Neural progenitor cell (in vitro differentiated cells): ENCODE results near the gene RASGRF2. TPM values are rescaled to one million over a fixed set of nuclear protein-coding genes. Genes with fewer than 3 reads are reported as not detected.

Experiments
- DNase-seq: peaks from one replicate; pipeline ENCODE4 v3.0.0-alpha.2; 2016; ENCODE audit warnings: low spot score
- H2AFZ ChIP-seq: fragments of 200-600 bp; sonication (generic); replicated peaks from 2 replicates; pipeline ENCODE4 v1.6.1; 2016; ENCODE audit warnings: antibody characterized with exemption
- H3F3A ChIP-seq: fragments of 200-600 bp; sonication (generic); 2 replicates; pipeline ENCODE4 v1.6.1; 2016; ENCODE audit warnings: antibody characterized with exemption, low read depth
- H3K27ac ChIP-seq: fragments of 200-600 bp; sonication (generic); 2 replicates; pipeline ENCODE4 v1.5.1; 2016; ENCODE audit warnings: mild to moderate bottlenecking
- H3K27me3 ChIP-seq: fragments of 200-600 bp; sonication (generic); 2 replicates; pipeline ENCODE4 v1.6.1; 2016; ENCODE audit warnings: mild to moderate bottlenecking, moderate library complexity
- H3K36me3 ChIP-seq: fragments of 200-600 bp; sonication (generic); 2 replicates; pipeline ENCODE4 v1.5.1; 2016
- H3K4me1 ChIP-seq: fragments of 200-600 bp; sonication (generic); 2 replicates; pipeline ENCODE4 v1.6.1; 2016; ENCODE audit warnings: mixed run types
- H3K4me2 ChIP-seq: fragments of 200-600 bp; sonication (generic); 2 replicates; pipeline ENCODE4 v1.6.1; 2016
- H3K4me3 ChIP-seq: fragments of 200-600 bp; sonication (generic); 2 replicates; pipeline ENCODE4 v1.5.1; 2016
- H3K79me2 ChIP-seq: fragments of 200-600 bp; sonication (generic); 2 replicates; pipeline ENCODE4 v1.6.1; 2016; ENCODE audit warnings: low read depth
- H3K9ac ChIP-seq: fragments of 200-600 bp; sonication (generic); 2 replicates; pipeline ENCODE4 v1.6.1; 2016
- H3K9me3 ChIP-seq: fragments of 200-600 bp; sonication (generic); 2 replicates; pipeline ENCODE4 v1.5.1; 2016; ENCODE audit warnings: low read depth
- H4K20me1 ChIP-seq: fragments of 200-600 bp; sonication (generic); 2 replicates; pipeline ENCODE4 v1.6.1; 2016; ENCODE audit warnings: low read depth
- H3K27ac Mint-ChIP-seq: 3 replicates; pipeline ENCODE4 v1.8.0; 2021; ENCODE audit warnings: mixed read lengths
- H3K27me3 Mint-ChIP-seq: 2 replicates; pipeline ENCODE4 v1.8.0; 2022; ENCODE audit warnings: low read depth, mild to moderate bottlenecking, inconsistent platforms, moderate library complexity, mixed read lengths; ENCODE audit not compliant: insufficient read depth
- H3K36me3 Mint-ChIP-seq: 3 replicates; pipeline ENCODE4 v1.8.0; 2021; ENCODE audit warnings: mixed read lengths
- H3K4me1 Mint-ChIP-seq: 3 replicates; pipeline ENCODE4 v1.8.0; 2021; ENCODE audit warnings: mixed read lengths
- H3K4me3 Mint-ChIP-seq: 3 replicates; pipeline ENCODE4 v1.8.0; 2021; ENCODE audit warnings: mild to moderate bottlenecking, moderate library complexity, mixed read lengths
- H3K9me3 Mint-ChIP-seq: 3 replicates; pipeline ENCODE4 v1.8.0; 2020; ENCODE audit warnings: mixed read lengths
- CTCF ChIP-seq: fragments of 200-600 bp; sonication (generic); IDR thresholded peaks from 2 replicates; pipeline ENCODE4 v1.5.1; 2017; ENCODE audit warnings: antibody characterized with exemption, mild to moderate bottlenecking
- EZH2 ChIP-seq: fragments of 200-600 bp; sonication (generic); IDR thresholded peaks from 2 replicates; pipeline ENCODE4 v1.6.1; 2017; ENCODE audit warnings: antibody characterized with exemption, mild to moderate bottlenecking, moderate library complexity
- EZH2phosphoT487 ChIP-seq: fragments of 200-600 bp; sonication (generic); IDR thresholded peaks from 2 replicates; pipeline ENCODE4 v1.6.1; 2017; ENCODE audit warnings: antibody characterized with exemption
- total RNA-seq: library from RNA; depleted of rRNA; stranded (reverse); fragments of >200 nt; gene quantifications from 2 replicates; pipeline ENCODE4 v1.2.3, GENCODE V29; 2015; ENCODE audit warnings: low replicate concordance

RASGRF2 gene
- total RNA-seq, 1 donor from 2014 or later, result 0.15 TPM

DNA sequence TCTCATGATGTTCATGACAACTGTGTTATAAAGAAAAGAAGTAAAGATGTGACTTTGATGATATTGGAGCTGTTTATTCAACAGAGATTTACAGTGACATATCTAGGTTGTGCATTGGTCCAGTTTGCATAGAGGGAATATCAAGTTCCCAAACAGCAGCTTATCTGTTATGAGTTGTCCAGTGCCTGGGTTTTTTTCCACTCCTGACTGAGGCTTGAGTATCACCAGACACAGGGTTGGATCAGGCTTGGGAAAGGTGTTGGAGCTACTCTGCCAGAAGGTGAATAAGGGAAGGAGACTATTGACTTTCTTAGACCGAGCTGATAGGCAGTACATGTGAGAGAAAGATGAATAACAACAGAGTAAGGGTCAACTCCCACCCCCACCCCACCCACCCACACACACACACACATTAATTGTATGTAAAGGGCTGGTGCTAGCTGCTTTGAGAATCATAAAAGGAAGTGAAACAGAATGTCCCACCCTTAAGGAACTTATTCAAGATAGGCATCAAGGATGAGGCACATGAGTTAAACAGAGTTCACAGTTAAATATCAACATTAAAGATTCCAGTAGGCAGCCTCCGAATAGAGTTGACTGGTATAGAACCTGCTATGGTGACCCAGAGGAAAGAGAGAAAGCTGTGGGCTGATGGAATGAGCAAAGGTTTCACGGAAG lies 33.0 kb upstream of the RASGRF2 start:
- H3K4me2 ChIP-seq, result no peak overlapping the region
- no peaks in the 10 kb centered on the region for H3K9me3 ChIP-seq
- no peak for DNase-seq
- H3K9ac ChIP-seq, result no peak overlapping the region
- H3K9me3 Mint-ChIP-seq, result no peaks in the 10 kb centered on the region
- no peak overlapping the region for H3K27ac Mint-ChIP-seq
- H3K4me3 Mint-ChIP-seq, result no peak overlapping the region
- H3K4me1 Mint-ChIP-seq, result no peaks in the 10 kb centered on the region
- no peaks in the 10 kb centered on the region for H3K36me3 Mint-ChIP-seq
- no peaks in the 10 kb centered on the region for H4K20me1 ChIP-seq
- no peak overlapping the region for H3K27ac ChIP-seq
- H3K79me2 ChIP-seq, result no peaks in the 10 kb centered on the region
- TF ChIP-seq EZH2phosphoT487 (no peak), EZH2 (no peak), CTCF (no peak)
- H3K36me3 ChIP-seq, result no peaks in the 10 kb centered on the region
- peaks cover 5% of the 10 kb centered on the region for H3K4me1 ChIP-seq
- no peak overlapping the region for H3K4me3 ChIP-seq
- no peak overlapping the region for H2AFZ ChIP-seq
- H3F3A ChIP-seq, result no peaks in the 10 kb centered on the region
- no peaks in the 10 kb centered on the region for H3K27me3 ChIP-seq
- no peaks in the 10 kb centered on the region for H3K27me3 Mint-ChIP-seq

DNA sequence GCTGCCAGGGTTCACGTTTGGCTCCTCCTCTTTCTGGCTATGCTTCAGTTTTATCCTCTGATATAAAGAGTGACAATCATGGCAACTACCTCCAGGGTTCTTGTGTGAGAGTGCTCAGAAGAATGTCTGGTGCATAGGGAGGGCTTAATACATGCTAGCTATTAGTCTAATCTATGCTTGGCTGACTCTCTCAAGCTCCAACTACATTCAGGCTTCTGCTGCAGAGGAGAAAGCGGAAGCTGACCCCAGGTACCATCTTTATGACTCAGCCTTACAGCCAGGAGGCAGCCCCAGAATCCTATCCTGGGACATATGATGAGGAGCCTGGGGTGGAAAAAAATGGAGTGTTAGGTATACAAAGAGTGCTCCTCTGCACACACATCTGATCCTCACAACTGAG lies 32.1 kb upstream of the RASGRF2 start:
- no peak overlapping the region for H3K4me3 Mint-ChIP-seq
- H3K27ac Mint-ChIP-seq, result no peak overlapping the region
- Histone ChIP-seq H4K20me1 (no peaks in the 10 kb centered on the region), H2AFZ (no peak overlapping the region), H3K4me2 (no peak overlapping the region), H3K79me2 (no peaks in the 10 kb centered on the region), H3K27ac (no peak overlapping the region), H3K27me3 (no peaks in the 10 kb centered on the region), H3K4me1 (peaks cover 5% of the 10 kb centered on the region), H3F3A (no peaks in the 10 kb centered on the region), H3K9me3 (no peaks in the 10 kb centered on the region), H3K4me3 (no peak overlapping the region), H3K36me3 (no peaks in the 10 kb centered on the region), H3K9ac (no peak overlapping the region)
- H3K9me3 Mint-ChIP-seq, result no peaks in the 10 kb centered on the region
- no peaks in the 10 kb centered on the region for H3K36me3 Mint-ChIP-seq
- H3K4me1 Mint-ChIP-seq, result no peaks in the 10 kb centered on the region
- DNase-seq, result no peak
- TF ChIP-seq EZH2 (no peak), CTCF (no peak), EZH2phosphoT487 (no peak)
- H3K27me3 Mint-ChIP-seq, result no peaks in the 10 kb centered on the region

DNA sequence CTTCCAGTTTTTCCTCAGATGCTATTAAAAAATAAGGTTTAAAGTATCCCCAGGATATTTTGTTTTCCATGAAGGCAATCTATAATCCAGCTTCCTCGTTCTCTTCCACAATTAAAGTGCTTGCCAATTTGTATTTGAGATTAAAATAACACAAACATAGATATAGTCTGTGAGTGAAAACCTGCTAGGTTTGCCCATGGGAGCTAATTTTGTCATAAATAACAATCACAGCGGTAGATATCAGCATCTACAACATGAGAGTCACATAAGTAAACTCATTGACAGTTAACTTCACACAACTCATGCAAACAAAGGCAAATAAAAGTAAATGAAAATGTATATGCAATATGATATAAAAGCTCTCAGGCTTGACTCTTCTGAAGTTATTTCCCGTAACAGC lies 29.2 kb upstream of the RASGRF2 start:
- H3K9me3 Mint-ChIP-seq, result no peaks in the 10 kb centered on the region
- Histone ChIP-seq H3F3A (no peaks in the 10 kb centered on the region), H3K79me2 (no peaks in the 10 kb centered on the region), H3K27me3 (no peaks in the 10 kb centered on the region), H3K9me3 (no peaks in the 10 kb centered on the region), H3K36me3 (no peaks in the 10 kb centered on the region), H3K4me2 (no peak overlapping the region), H3K4me3 (no peak overlapping the region), H2AFZ (no peak overlapping the region), H4K20me1 (no peaks in the 10 kb centered on the region), H3K27ac (no peak overlapping the region), H3K4me1 (peaks cover 5% of the 10 kb centered on the region), H3K9ac (no peak overlapping the region)
- H3K27ac Mint-ChIP-seq, result no peak overlapping the region
- H3K36me3 Mint-ChIP-seq, result no peaks in the 10 kb centered on the region
- no peak for TF ChIP-seq EZH2phosphoT487
- TF ChIP-seq EZH2, result no peak
- TF ChIP-seq CTCF, result no peak
- H3K4me3 Mint-ChIP-seq, result no peak overlapping the region
- no peaks in the 10 kb centered on the region for H3K4me1 Mint-ChIP-seq
- DNase-seq, result no peak
- H3K27me3 Mint-ChIP-seq, result no peaks in the 10 kb centered on the region
